Measurements from ENCODE around the gene PLXNA4. TPM values are rescaled to one million over a fixed set of nuclear protein-coding genes. Genes with fewer than 3 reads are reported as not detected.

Gene PLXNA4
- total and polyA plus RNA-seq, 4 donors = 0.04 to 1.1 (median 0.41) TPM

DNA sequence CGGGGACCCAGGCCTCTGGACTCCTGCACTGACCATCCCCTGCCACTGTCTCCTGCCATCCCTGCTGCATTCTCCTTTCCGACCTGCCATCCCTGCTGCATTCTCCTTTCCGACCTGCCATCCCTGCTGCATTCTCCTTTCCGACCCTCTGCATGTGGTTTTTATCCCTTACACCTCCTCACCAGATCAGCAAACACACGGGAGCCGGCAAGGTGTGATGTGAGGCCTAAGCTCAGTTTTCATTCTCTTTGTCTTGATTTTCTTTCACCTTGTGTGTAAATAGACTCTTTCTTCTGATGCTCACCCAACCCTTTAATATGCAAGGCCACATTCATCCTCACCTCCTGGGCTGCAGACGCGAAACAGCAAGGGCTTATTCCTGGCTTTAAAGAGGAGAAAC is 11.4 kb downstream of the PLXNA4 start:
- no peak overlapping the region for H3K4me3 ChIP-seq (ENCODE audit: low read depth in 1 of 3, low read length in 3 of 3)
- no peak overlapping the region for H3K27ac ChIP-seq (ENCODE audit: low read depth in 1 of 2, low read length in 2 of 2)
- 83% methylated on average over 8 of the region's 8 CpGs for WGBS
- no peaks in the 10 kb centered on the region for H3K4me1 ChIP-seq (ENCODE audit: control insufficient read depth in 4 of 4, insufficient read depth in 4 of 4, low read length in 3 of 4)
- H3K9me3 ChIP-seq (ENCODE audit: control insufficient read depth in 4 of 4, low read length in 3 of 4) = no peaks in the 10 kb centered on the region
- H3K9ac ChIP-seq (ENCODE audit: low read depth in 1 of 2, low read length in 2 of 2) = no peak overlapping the region
- TF ChIP-seq, protein P1, sequence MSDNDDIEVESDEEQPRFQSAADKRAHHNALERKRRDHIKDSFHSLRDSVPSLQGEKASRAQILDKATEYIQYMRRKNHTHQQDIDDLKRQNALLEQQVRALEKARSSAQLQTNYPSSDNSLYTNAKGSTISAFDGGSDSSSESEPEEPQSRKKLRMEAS (IDR thresholded peaks at IDR 0.05) = no peak
- TF ChIP-seq TAF1 (conservative IDR thresholded peaks at IDR 0.05) (no peak), ATF3 (IDR thresholded peaks at IDR 0.05) (no peak), RAD21 (IDR thresholded peaks at IDR 0.05) (no peak), CTCF (IDR thresholded peaks at IDR 0.05; ENCODE audit: low read depth, low read length, missing input control) (no peak), EGR1 (IDR thresholded peaks at IDR 0.05; ENCODE audit: low read depth in 2 of 2) (no peak), GABPA (IDR thresholded peaks at IDR 0.05 in 1 of 2, conservative IDR thresholded peaks at IDR 0.05 in 1 of 2) (no peak), FOXA2 (IDR thresholded peaks at IDR 0.05) (no peak), ZBTB33 (IDR thresholded peaks at IDR 0.05) (no peak), HNF4G (IDR thresholded peaks at IDR 0.05) (no peak)
- TF ChIP-seq, protein P2, sequence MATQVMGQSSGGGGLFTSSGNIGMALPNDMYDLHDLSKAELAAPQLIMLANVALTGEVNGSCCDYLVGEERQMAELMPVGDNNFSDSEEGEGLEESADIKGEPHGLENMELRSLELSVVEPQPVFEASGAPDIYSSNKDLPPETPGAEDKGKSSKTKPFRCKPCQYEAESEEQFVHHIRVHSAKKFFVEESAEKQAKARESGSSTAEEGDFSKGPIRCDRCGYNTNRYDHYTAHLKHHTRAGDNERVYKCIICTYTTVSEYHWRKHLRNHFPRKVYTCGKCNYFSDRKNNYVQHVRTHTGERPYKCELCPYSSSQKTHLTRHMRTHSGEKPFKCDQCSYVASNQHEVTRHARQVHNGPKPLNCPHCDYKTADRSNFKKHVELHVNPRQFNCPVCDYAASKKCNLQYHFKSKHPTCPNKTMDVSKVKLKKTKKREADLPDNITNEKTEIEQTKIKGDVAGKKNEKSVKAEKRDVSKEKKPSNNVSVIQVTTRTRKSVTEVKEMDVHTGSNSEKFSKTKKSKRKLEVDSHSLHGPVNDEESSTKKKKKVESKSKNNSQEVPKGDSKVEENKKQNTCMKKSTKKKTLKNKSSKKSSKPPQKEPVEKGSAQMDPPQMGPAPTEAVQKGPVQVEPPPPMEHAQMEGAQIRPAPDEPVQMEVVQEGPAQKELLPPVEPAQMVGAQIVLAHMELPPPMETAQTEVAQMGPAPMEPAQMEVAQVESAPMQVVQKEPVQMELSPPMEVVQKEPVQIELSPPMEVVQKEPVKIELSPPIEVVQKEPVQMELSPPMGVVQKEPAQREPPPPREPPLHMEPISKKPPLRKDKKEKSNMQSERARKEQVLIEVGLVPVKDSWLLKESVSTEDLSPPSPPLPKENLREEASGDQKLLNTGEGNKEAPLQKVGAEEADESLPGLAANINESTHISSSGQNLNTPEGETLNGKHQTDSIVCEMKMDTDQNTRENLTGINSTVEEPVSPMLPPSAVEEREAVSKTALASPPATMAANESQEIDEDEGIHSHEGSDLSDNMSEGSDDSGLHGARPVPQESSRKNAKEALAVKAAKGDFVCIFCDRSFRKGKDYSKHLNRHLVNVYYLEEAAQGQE (IDR thresholded peaks at IDR 0.05) = no peak
- no peaks in the 10 kb centered on the region for H3K36me3 ChIP-seq (ENCODE audit: control insufficient read depth in 4 of 4, insufficient read depth in 3 of 4, low read depth in 1 of 4, low read length in 3 of 4)
- no peak for DNase-seq (ENCODE audit: low spot score)
- peaks cover 0 to 2% (median 0%) of the 10 kb centered on the region in 4 donors for H3K27me3 ChIP-seq (ENCODE audit: control insufficient read depth in 4 of 4, insufficient read depth in 4 of 4, low read length in 3 of 4)

DNA sequence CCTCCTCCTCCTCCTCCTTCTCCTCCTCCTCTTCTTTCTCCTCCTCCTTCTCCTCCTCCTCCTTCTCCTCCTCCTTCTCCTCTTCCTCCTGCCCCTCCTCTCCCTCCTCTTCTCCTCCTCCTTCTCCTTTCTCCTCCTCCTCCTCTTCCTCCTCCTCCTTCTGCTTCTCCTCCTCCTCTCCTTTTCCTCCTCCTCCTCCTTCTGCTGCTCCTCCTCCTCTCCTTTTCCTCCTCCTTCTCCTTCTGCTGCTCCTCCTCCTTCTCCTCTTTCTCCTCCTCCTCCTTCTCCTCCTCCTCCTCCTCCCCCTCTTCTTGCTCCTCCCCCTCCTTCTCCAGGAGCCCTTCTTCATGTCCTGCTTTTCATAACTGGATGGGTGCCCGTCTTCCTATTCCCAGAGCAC is 12.2 kb downstream of the PLXNA4 start:
- H3K27ac ChIP-seq (ENCODE audit: low read depth in 1 of 2, low read length in 2 of 2) = no peak overlapping the region
- no peaks in the 10 kb centered on the region for H3K36me3 ChIP-seq (ENCODE audit: control insufficient read depth in 4 of 4, insufficient read depth in 3 of 4, low read depth in 1 of 4, low read length in 3 of 4)
- H3K4me3 ChIP-seq (ENCODE audit: low read depth in 1 of 3, low read length in 3 of 3) = no peak overlapping the region
- no peak for DNase-seq (ENCODE audit: low spot score)
- no peak overlapping the region for H3K9ac ChIP-seq (ENCODE audit: low read depth in 1 of 2, low read length in 2 of 2)
- peaks cover 0 to 2% (median 0%) of the 10 kb centered on the region in 4 donors for H3K27me3 ChIP-seq (ENCODE audit: control insufficient read depth in 4 of 4, insufficient read depth in 4 of 4, low read length in 3 of 4)
- 57% methylated on average over 1 of the region's 1 CpG for WGBS
- no peaks in the 10 kb centered on the region for H3K4me1 ChIP-seq (ENCODE audit: control insufficient read depth in 4 of 4, insufficient read depth in 4 of 4, low read length in 3 of 4)
- H3K9me3 ChIP-seq (ENCODE audit: control insufficient read depth in 4 of 4, low read length in 3 of 4) = no peaks in the 10 kb centered on the region
- TF ChIP-seq RXRA (IDR thresholded peaks at IDR 0.05) (no peak), HNF4A (conservative IDR thresholded peaks at IDR 0.05) (no peak), ATF3 (IDR thresholded peaks at IDR 0.05) (no peak), FOXA2 (IDR thresholded peaks at IDR 0.05) (no peak), TAF1 (conservative IDR thresholded peaks at IDR 0.05) (no peak), RAD21 (IDR thresholded peaks at IDR 0.05) (no peak), CTCF (IDR thresholded peaks at IDR 0.05; ENCODE audit: low read depth, low read length, missing input control) (no peak), YY1 (IDR thresholded peaks at IDR 0.05) (no peak), FOXA1 (IDR thresholded peaks at IDR 0.05) (no peak), HNF4G (IDR thresholded peaks at IDR 0.05) (no peak), ZBTB33 (IDR thresholded peaks at IDR 0.05) (no peak), JUND (IDR thresholded peaks at IDR 0.05) (no peak), SP1 (IDR thresholded peaks at IDR 0.05) (no peak), GABPA (IDR thresholded peaks at IDR 0.05 in 1 of 2, conservative IDR thresholded peaks at IDR 0.05 in 1 of 2) (no peak)
